Neuronal stem cell (in vitro differentiated cells): ENCODE data around the gene SLC22A14.
"Not testable (repeated sequence)": the region's sequence is repeated elsewhere in the genome, so short reads cannot be mapped to it uniquely, and the experiment has no call there.

Experiments used
- DNase-seq: peaks from one replicate; pipeline ENCODE4 v3.0.0-alpha.2; 2013; ENCODE audit warnings: low spot score
- H2AFZ ChIP-seq: one replicate; pipeline ENCODE4 v1.6.1; 2013; ENCODE audit warnings: mild to moderate bottlenecking, low read length, inconsistent platforms
- H2AK5ac ChIP-seq: 2 replicates; pipeline ENCODE4 v1.6.1; 2013; ENCODE audit warnings: low read depth, mild to moderate bottlenecking, inconsistent platforms, low read length, moderate library complexity, mixed read lengths
- H2BK120ac ChIP-seq: 2 replicates; pipeline ENCODE4 v1.6.1; 2013; ENCODE audit warnings: low read depth, mild to moderate bottlenecking, inconsistent platforms, low read length, moderate library complexity, mixed read lengths
- H2BK12ac ChIP-seq: one replicate; pipeline ENCODE4 v1.6.1; 2013; ENCODE audit warnings: low read length, inconsistent platforms
- H2BK15ac ChIP-seq: 2 replicates; pipeline ENCODE4 v1.6.1; 2013; ENCODE audit warnings: mild to moderate bottlenecking, low read length, inconsistent platforms, mixed read lengths
- H2BK5ac ChIP-seq: one replicate; pipeline ENCODE4 v1.6.1; 2013; ENCODE audit warnings: inconsistent platforms, mild to moderate bottlenecking, low read length, moderate library complexity
- H3K14ac ChIP-seq: one replicate; pipeline ENCODE4 v1.6.1; 2013; ENCODE audit warnings: low read length, inconsistent platforms
- H3K18ac ChIP-seq: 2 replicates; pipeline ENCODE4 v1.6.1; 2013; ENCODE audit warnings: low read length, inconsistent platforms
- H3K23ac ChIP-seq: 2 replicates; pipeline ENCODE4 v1.6.1; 2013; ENCODE audit warnings: low read depth, mild to moderate bottlenecking, mixed read lengths, low read length, inconsistent platforms; ENCODE audit not compliant: poor library complexity
- H3K27ac ChIP-seq: replicated peaks from 3 replicates; pipeline ENCODE4 v1.5.1; 2013; ENCODE audit warnings: low read length, inconsistent platforms
- H3K27me3 ChIP-seq, 3 experiments: 2 replicates each; pipeline ENCODE4 v1.6.1; 2013; ENCODE audit warnings: low read length in 3 of 3, mild to moderate bottlenecking in 2 of 3, inconsistent platforms in 1 of 3, low read depth in 1 of 3, mixed read lengths in 1 of 3, moderate library complexity in 1 of 3; ENCODE audit not compliant: control insufficient read depth in 3 of 3, insufficient read depth in 3 of 3
- H3K36me3 ChIP-seq, 2 donors: replicated peaks in 1 of 2; 2 replicates each; pipeline ENCODE4 v1.6.1; 2013; ENCODE audit warnings: low read length in 2 of 2; ENCODE audit not compliant: control insufficient read depth in 2 of 2, insufficient read depth in 2 of 2
- H3K4ac ChIP-seq: 2 replicates; pipeline ENCODE4 v1.6.1; 2013; ENCODE audit warnings: inconsistent platforms, mild to moderate bottlenecking, low read length, moderate library complexity
- H3K4me1 ChIP-seq, 2 donors: 1 replicate in 1 of 2; 2 replicates in 1 of 2; pipeline ENCODE4 v1.6.1; 2013; ENCODE audit warnings: low read length in 2 of 2, low read depth in 1 of 2; ENCODE audit not compliant: control insufficient read depth in 2 of 2, insufficient read depth in 1 of 2
- H3K4me2 ChIP-seq: one replicate; pipeline ENCODE4 v1.6.1; 2013; ENCODE audit warnings: mild to moderate bottlenecking, low read length, inconsistent platforms; ENCODE audit not compliant: insufficient read depth, poor library complexity, severe bottlenecking
- H3K4me3 ChIP-seq, 2 donors: 2 replicates each; pipeline ENCODE4 v1.5.1; 2013; ENCODE audit warnings: low read length in 2 of 2, mild to moderate bottlenecking in 2 of 2, inconsistent platforms in 1 of 2, moderate library complexity in 1 of 2
- H3K79me1 ChIP-seq: one replicate; pipeline ENCODE4 v1.6.1; 2013; ENCODE audit warnings: low read depth, mild to moderate bottlenecking, inconsistent platforms, low read length, moderate library complexity
- H3K9ac ChIP-seq: one replicate; pipeline ENCODE4 v1.6.1; 2013; ENCODE audit warnings: mild to moderate bottlenecking, low read depth, low read length, inconsistent platforms; ENCODE audit not compliant: poor library complexity
- H3K9me3 ChIP-seq, 2 donors: replicated peaks in 1 of 2; 2 replicates each; pipeline versions ENCODE3 to v1.6.1; 2013; ENCODE audit warnings: low read length in 2 of 2, mild to moderate bottlenecking in 2 of 2, inconsistent platforms in 1 of 2, low read depth in 1 of 2, mixed read lengths in 1 of 2, moderate library complexity in 1 of 2; ENCODE audit not compliant: control insufficient read depth in 2 of 2, insufficient read depth in 1 of 2
- H4K8ac ChIP-seq: one replicate; pipeline ENCODE4 v1.6.1; 2013; ENCODE audit warnings: low read depth, mild to moderate bottlenecking, inconsistent platforms, low read length, moderate library complexity
- H4K91ac ChIP-seq: one replicate; pipeline ENCODE4 v1.6.1; 2013; ENCODE audit warnings: low read length, low read depth, mild to moderate bottlenecking, inconsistent platforms; ENCODE audit not compliant: poor library complexity
- WGBS, 2 donors: extraction: QIAGEN DNeasy Blood & Tissue Kit; methylation state at CpG; one replicate each; pipeline ENCODE4 v1.1.7; 2013; ENCODE audit warnings: missing lambda C conversion rate in 2 of 2, mixed read lengths in 1 of 2; ENCODE audit not compliant: insufficient read length in 2 of 2, insufficient replicate concordance in 1 of 2; ENCODE audit errors: extremely low coverage in 2 of 2; 5-methylcytosine and 5-hydroxymethylcytosine counted together

Gene SLC22A14

GRCh38 chr3:38320638-38321037, 38.5 kb downstream of the SLC22A14 start:
- H3K79me1 ChIP-seq, H2BK15ac ChIP-seq, DNase-seq, H3K9ac ChIP-seq, H3K18ac ChIP-seq, H2BK5ac ChIP-seq, H3K4me2 ChIP-seq, H4K91ac ChIP-seq, H3K9me3 ChIP-seq, H3K4ac ChIP-seq, H4K8ac ChIP-seq, H2AK5ac ChIP-seq, H2BK120ac ChIP-seq, H3K27ac ChIP-seq, H3K4me1 ChIP-seq, H2AFZ ChIP-seq, H3K36me3 ChIP-seq, H2BK12ac ChIP-seq, H3K23ac ChIP-seq, H3K4me3 ChIP-seq, H3K14ac ChIP-seq: not testable (repeated sequence)
- H3K27me3 ChIP-seq, result peaks cover 0 to 14% (median 0%) of the 10 kb centered on the region in 3 experiments
- no CpG with 5 or more reads among the region's 4 CpGs for WGBS, 2 donors

- H3K4me3 ChIP-seq, result no peak overlapping the region
- H3K27me3 ChIP-seq, result peaks cover 0 to 10% (median 0%) of the 10 kb centered on the region in 3 experiments
- DNase-seq, result no peak
- H3K4me2 ChIP-seq, result no peak overlapping the region
- H3K79me1 ChIP-seq, result no peaks in the 10 kb centered on the region
- no peak overlapping the region for H2AFZ ChIP-seq
- no peak overlapping the region for H3K23ac ChIP-seq
- no peaks in the 10 kb centered on the region for H3K36me3 ChIP-seq
- H2AK5ac ChIP-seq, result no peak overlapping the region
- no peaks in the 10 kb centered on the region for H3K4me1 ChIP-seq
- H3K9me3 ChIP-seq, result peaks cover 0 to 2% of the 10 kb centered on the region in 2 donors
- H4K91ac ChIP-seq, result no peak overlapping the region
- H3K9ac ChIP-seq, result no peak overlapping the region
- no peak overlapping the region for H2BK15ac ChIP-seq
- H3K14ac ChIP-seq, result no peak overlapping the region
- H2BK120ac ChIP-seq, result no peak overlapping the region
- H3K27ac ChIP-seq, result no peak overlapping the region
- H2BK12ac ChIP-seq, result no peak overlapping the region
- H2BK5ac ChIP-seq, result no peak overlapping the region
- WGBS, 2 donors, result no CpG with 5 or more reads among the region's 1 CpG
- H4K8ac ChIP-seq, result no peak overlapping the region
- no peak overlapping the region for H3K18ac ChIP-seq
- H3K4ac ChIP-seq, result no peak overlapping the region
Measured at GRCh38 chr3:38323060-38323459, 41.0 kb downstream of the SLC22A14 start.

GRCh38 chr3:38325256-38325655, 43.2 kb downstream of the SLC22A14 start:
- Histone ChIP-seq H3K27ac (no peak overlapping the region), H3K27me3 (peaks cover 0 to 12% (median 0%) of the 10 kb centered on the region in 3 experiments), H4K91ac (no peak overlapping the region), H3K4me1 (no peaks in the 10 kb centered on the region), H3K36me3 (no peaks in the 10 kb centered on the region), H2BK120ac (no peak overlapping the region), H2AK5ac (no peak overlapping the region), H2BK5ac (no peak overlapping the region), H4K8ac (no peak overlapping the region), H3K18ac (no peak overlapping the region), H3K4ac (no peak overlapping the region), H2BK15ac (no peak overlapping the region), H2BK12ac (no peak overlapping the region), H3K9me3 (peaks cover 0 to 4% of the 10 kb centered on the region in 2 donors), H3K9ac (no peak overlapping the region), H3K4me3 (no peak overlapping the region), H3K79me1 (no peaks in the 10 kb centered on the region), H3K14ac (no peak overlapping the region), H3K4me2 (no peak overlapping the region), H2AFZ (no peak overlapping the region), H3K23ac (no peak overlapping the region)
- DNase-seq, result no peak
- no CpG with 5 or more reads among the region's 2 CpGs for WGBS, 2 donors

- H3K4ac ChIP-seq, result no peak overlapping the region
- H2BK120ac ChIP-seq, result no peak overlapping the region
- H3K4me1 ChIP-seq, result no peaks in the 10 kb centered on the region
- peaks cover 0 to 4% of the 10 kb centered on the region in 2 donors for H3K9me3 ChIP-seq
- no peak overlapping the region for H4K8ac ChIP-seq
- no peak overlapping the region for H2BK15ac ChIP-seq
- no peak for DNase-seq
- H3K79me1 ChIP-seq, result no peaks in the 10 kb centered on the region
- no peak overlapping the region for H3K27ac ChIP-seq
- no peak overlapping the region for H3K23ac ChIP-seq
- H2BK12ac ChIP-seq, result no peak overlapping the region
- peaks cover 0 to 12% (median 0%) of the 10 kb centered on the region in 3 experiments for H3K27me3 ChIP-seq
- no peak overlapping the region for H3K4me3 ChIP-seq
- no peak overlapping the region for H3K14ac ChIP-seq
- H2AK5ac ChIP-seq, result no peak overlapping the region
- no peaks in the 10 kb centered on the region for H3K36me3 ChIP-seq
- H3K18ac ChIP-seq, result no peak overlapping the region
- H2AFZ ChIP-seq, result no peak overlapping the region
- H3K4me2 ChIP-seq, result no peak overlapping the region
- H3K9ac ChIP-seq, result no peak overlapping the region
- H4K91ac ChIP-seq, result no peak overlapping the region
- H2BK5ac ChIP-seq, result no peak overlapping the region
Measured at GRCh38 chr3:38327335-38328009, 45.4 kb downstream of the SLC22A14 start.
